A549 (cell line): ENCODE results near the gene MAST2. TPM values are rescaled to one million over a fixed set of nuclear protein-coding genes. Genes with fewer than 3 reads are reported as not detected.

Experiments used
- ATAC-seq, 2 experiments: fragments of 200-7000 bp in 1 of 2; fragments of >200 bp in 1 of 2; cut with Nextera tagmentation in 1 of 2; cut with Tn5 transposase in 1 of 2; 3 replicates each; pipeline versions ENCODE4 v1.8.0 to v1.9.1; 2018 to 2020; ENCODE audit warnings: mild to moderate bottlenecking in 1 of 2, moderate library complexity in 1 of 2
- CTCF ChIA-PET: fragments of 300-600 bp; sonication (Branson Sonifier 250); formaldehyde crosslinking; extraction: SDS; loops from one replicate; lab custom pipeline; 2021; ENCODE audit warnings: antibody characterized with exemption, inconsistent platforms; lab: Yijun Ruan, JAX
- POLR2A ChIA-PET: fragments of 350-600 bp; formaldehyde crosslinking; extraction: SDS; loops from one replicate; lab custom pipeline; 2021; ENCODE audit warnings: antibody characterized with exemption, inconsistent platforms; lab: Yijun Ruan, JAX
- DNase-seq, 2 experiments: peaks; one replicate each; pipeline versions ENCODE4 v3.0.0 to v3.0.0-alpha.2; 2011 to 2016; ENCODE audit warnings: low read depth in 1 of 2, low spot score in 1 of 2
- FAIRE-seq: peaks from 2 replicates; lab custom pipeline; 2011; peaks lifted over from hg19 to GRCh38; lab: Jason Lieb, UNC
- H3K27ac ChIP-seq, 2 experiments: fragments of >200 bp; sonication (Bioruptor Twin); formaldehyde crosslinking; 3 replicates each; pipeline ENCODE4 v1.5.1; 2016 to 2017
- H3K4me1 ChIP-seq: fragments of >200 bp; sonication (Bioruptor Twin); formaldehyde crosslinking; 3 replicates; pipeline ENCODE4 v1.6.1; 2016
- H3K4me2 ChIP-seq: fragments of >200 bp; sonication (Bioruptor Twin); formaldehyde crosslinking; 3 replicates; pipeline ENCODE4 v1.6.1; 2016
- H3K4me3 ChIP-seq: fragments of >200 bp; sonication (Bioruptor Twin); formaldehyde crosslinking; 3 replicates; pipeline ENCODE4 v1.5.1; 2016
- H3K9me3 ChIP-seq: fragments of >200 bp; sonication (Bioruptor Twin); formaldehyde crosslinking; 3 replicates; pipeline ENCODE4 v1.6.1; 2016
- CBX8 ChIP-seq: fragments of 200-600 bp; sonication (generic); IDR thresholded peaks from 2 replicates; pipeline ENCODE4 v1.6.1; 2016
- CHD2 ChIP-seq: fragments of 150-350 bp; IDR thresholded peaks from 2 replicates; pipeline ENCODE4 v1.6.1; 2014; ENCODE audit warnings: low read length; ENCODE audit not compliant: partially characterized antibody
- CHD4 ChIP-seq: fragments of 200-600 bp; sonication (generic); IDR thresholded peaks from 2 replicates; pipeline ENCODE4 v1.6.1; 2016; ENCODE audit warnings: antibody characterized with exemption, mild to moderate bottlenecking, borderline replicate concordance
- EP300 ChIP-seq, 2 experiments: fragments of >200 bp; sonication (Bioruptor Twin); formaldehyde crosslinking; IDR thresholded peaks; 2 replicates in 1 of 2; 3 replicates in 1 of 2; pipeline ENCODE4 v1.6.1; 2016 to 2017
- JUNB ChIP-seq: fragments of >200 bp; sonication (Bioruptor Twin); formaldehyde crosslinking; IDR thresholded peaks from 2 replicates; pipeline ENCODE4 v1.6.1; 2016
- MAZ ChIP-seq: fragments of 150-350 bp; IDR thresholded peaks from 2 replicates; pipeline ENCODE4 v1.6.1; 2014; ENCODE audit warnings: antibody characterized with exemption, low read depth, low read length, borderline replicate concordance
- NR3C1 ChIP-seq: fragments of >200 bp; sonication (Bioruptor Twin); formaldehyde crosslinking; IDR thresholded peaks from 3 replicates; pipeline ENCODE4 v1.6.1; 2017
- PHF8 ChIP-seq: fragments of 200-600 bp; sonication (generic); IDR thresholded peaks from 2 replicates; pipeline ENCODE4 v1.6.1; 2016; ENCODE audit warnings: low read depth, mild to moderate bottlenecking, antibody characterized with exemption, moderate library complexity, borderline replicate concordance
- POLR2AphosphoS2 ChIP-seq: conservative IDR thresholded peaks from 2 replicates; pipeline ENCODE4 v1.6.1; 2012; ENCODE audit warnings: low read length, improper control_type of control experiment, inconsistent platforms
- RAD21 ChIP-seq, 2 experiments: fragments of >200 bp in 1 of 2; sonication (Bioruptor Twin) in 1 of 2; formaldehyde crosslinking in 1 of 2; IDR thresholded peaks in 1 of 2; conservative IDR thresholded peaks in 1 of 2; 2 replicates in 1 of 2; 3 replicates in 1 of 2; pipeline ENCODE4 v1.6.1; 2012 to 2018; ENCODE audit warnings: inconsistent platforms in 1 of 2
- RARB ChIP-seq: fragments of 250-450 bp; sonication (Bioruptor Pico); IDR thresholded peaks from 2 replicates; pipeline ENCODE4 v1.8.0; 2021; ENCODE audit warnings: mild to moderate bottlenecking, moderate library complexity
- RCOR1 ChIP-seq: fragments of 150-350 bp; IDR thresholded peaks from 2 replicates; pipeline ENCODE4 v1.6.1; 2014; ENCODE audit warnings: antibody characterized with exemption, low read length, low read depth
- RFX5 ChIP-seq: fragments of 450-650 bp; IDR thresholded peaks from 2 replicates; pipeline ENCODE4 v1.7.1; 2014; ENCODE audit warnings: antibody characterized with exemption, mild to moderate bottlenecking, moderate library complexity
- RNF2 ChIP-seq: fragments of 200-600 bp; sonication (generic); IDR thresholded peaks from 2 replicates; pipeline ENCODE4 v1.6.1; 2016; ENCODE audit warnings: low read depth, mild to moderate bottlenecking, antibody characterized with exemption, moderate library complexity, borderline replicate concordance
- SREBF2 ChIP-seq: fragments of 450-650 bp; IDR thresholded peaks from 2 replicates; pipeline ENCODE4 v1.6.1; 2014; ENCODE audit warnings: mild to moderate bottlenecking, moderate library complexity
- TP53 ChIP-seq: fragments of 250-450 bp; sonication (Bioruptor Pico); IDR thresholded peaks from 2 replicates; pipeline ENCODE4 v1.5.0; 2021; ENCODE audit warnings: mild to moderate bottlenecking, moderate library complexity
- ZFP36 ChIP-seq: fragments of 450-650 bp; IDR thresholded peaks from 2 replicates; pipeline ENCODE4 v1.6.1; 2014; ENCODE audit warnings: borderline replicate concordance; ENCODE audit not compliant: partially characterized antibody
- ZNF302 ChIP-seq: fragments of 250-450 bp; sonication (Bioruptor Pico); IDR thresholded peaks from 2 replicates; pipeline ENCODE4 v1.9.0; 2021; ENCODE audit warnings: inconsistent platforms, mild to moderate bottlenecking, moderate library complexity
- ZSCAN20 ChIP-seq: fragments of 250-450 bp; sonication (Bioruptor Pico); IDR thresholded peaks from 2 replicates; pipeline ENCODE4 v1.8.0; 2022; ENCODE audit warnings: mild to moderate bottlenecking, moderate library complexity
- WGBS: methylation state at CpG from one replicate; pipeline ENCODE4 v1.1.6; 2017; ENCODE audit errors: missing lambda C conversion rate; 5-methylcytosine and 5-hydroxymethylcytosine counted together
- polyA plus RNA-seq, 4 experiments: library from polyadenylated mRNA; depleted of rRNA in 3 of 4; stranded (reverse); fragments of >200 nt; fragmentation: RNase III in 1 of 4; extraction: RNeasy Plus Mini Kit Qiagen cat#74134 plus additional on column Dnase treatment in 1 of 4; gene quantifications; 2 replicates in 3 of 4; 3 replicates in 1 of 4; pipeline ENCODE4 v1.2.3, GENCODE V29; 2011 to 2017
- TF ChIP-seq, protein P1 (sequence below): fragments of >200 bp; sonication (Bioruptor Twin); formaldehyde crosslinking; IDR thresholded peaks from 3 replicates; pipeline ENCODE4 v1.5.1; 2016
- TF ChIP-seq, protein P2 (sequence below): fragments of 450-650 bp; IDR thresholded peaks from 2 replicates; pipeline ENCODE4 v1.6.1; 2014; ENCODE audit warnings: antibody characterized with exemption
- TF ChIP-seq, protein P3 (sequence below): IDR thresholded peaks from 2 replicates; pipeline ENCODE4 v1.6.1; 2012
- TF ChIP-seq, protein P4 (sequence below): fragments of 150-350 bp; IDR thresholded peaks from 2 replicates; pipeline ENCODE4 v1.6.1; 2014; ENCODE audit warnings: low read depth, mild to moderate bottlenecking, low read length
- TF ChIP-seq, protein P5 (sequence below): IDR thresholded peaks from 2 replicates; pipeline ENCODE4 v1.6.1; 2012; ENCODE audit warnings: low read depth, borderline replicate concordance
- TF ChIP-seq, protein P6 (sequence below): fragments of >200 bp; sonication (Bioruptor Twin); formaldehyde crosslinking; IDR thresholded peaks from 2 replicates; pipeline ENCODE4 v1.6.1; 2016
- TF ChIP-seq, protein P7 (sequence below): fragments of 250-450 bp; sonication (Bioruptor Pico); IDR thresholded peaks from 2 replicates; pipeline ENCODE4 v1.5.0; 2021; ENCODE audit warnings: mild to moderate bottlenecking, moderate library complexity, borderline replicate concordance

The MAST2 gene
- polyA plus RNA-seq, 2 of the 4 experiments (the other 2 are of a cell fraction), result 19.3 to 20.5 TPM

DNA sequence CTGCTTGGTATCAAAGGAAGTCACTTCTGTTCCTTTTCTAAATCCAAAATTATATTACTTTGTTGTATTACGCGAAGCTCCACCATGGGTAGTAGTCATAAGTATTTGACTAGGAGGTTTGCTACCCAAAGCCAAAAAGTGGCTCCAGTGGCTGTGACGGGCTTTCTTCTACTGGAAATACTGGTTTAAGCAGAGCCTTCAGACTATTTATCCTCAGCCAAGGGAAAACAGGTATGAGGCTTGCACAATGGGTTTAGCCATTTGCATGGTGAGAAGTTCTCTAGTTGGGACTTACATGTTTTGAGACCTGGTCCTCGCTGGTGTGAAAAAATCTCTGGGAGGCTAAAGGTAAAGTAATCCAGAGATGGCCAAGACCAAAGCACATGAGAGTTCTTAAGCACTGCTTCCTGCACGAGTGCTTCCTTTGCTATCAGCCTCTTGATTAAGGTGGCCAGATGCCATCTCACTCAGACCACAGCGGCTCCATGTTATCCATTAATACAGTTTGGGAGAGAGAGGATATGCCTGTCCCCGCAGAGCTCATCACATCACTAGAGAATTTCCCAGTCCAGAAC is 207.8 kb downstream of the MAST2 start:
- POLR2A ChIA-PET, result no interaction called here
- Histone ChIP-seq H3K9me3 (no peaks in the 10 kb centered on the region), H3K4me2 (no peak overlapping the region), H3K4me3 (no peak overlapping the region), H3K4me1 (no peaks in the 10 kb centered on the region), H3K27ac (no peak overlapping the region)
- ATAC-seq (no peak), DNase-seq (no peak), FAIRE-seq (no peak)
- CTCF ChIA-PET, result interaction anchor here (0.6 to 1.5 kb wide), 3 partner anchors 16 to 129 kb away, joined by 3 to 5 read pairs (median 5); no protein-coding TSS in a partner anchor
- TF ChIP-seq, protein P1, sequence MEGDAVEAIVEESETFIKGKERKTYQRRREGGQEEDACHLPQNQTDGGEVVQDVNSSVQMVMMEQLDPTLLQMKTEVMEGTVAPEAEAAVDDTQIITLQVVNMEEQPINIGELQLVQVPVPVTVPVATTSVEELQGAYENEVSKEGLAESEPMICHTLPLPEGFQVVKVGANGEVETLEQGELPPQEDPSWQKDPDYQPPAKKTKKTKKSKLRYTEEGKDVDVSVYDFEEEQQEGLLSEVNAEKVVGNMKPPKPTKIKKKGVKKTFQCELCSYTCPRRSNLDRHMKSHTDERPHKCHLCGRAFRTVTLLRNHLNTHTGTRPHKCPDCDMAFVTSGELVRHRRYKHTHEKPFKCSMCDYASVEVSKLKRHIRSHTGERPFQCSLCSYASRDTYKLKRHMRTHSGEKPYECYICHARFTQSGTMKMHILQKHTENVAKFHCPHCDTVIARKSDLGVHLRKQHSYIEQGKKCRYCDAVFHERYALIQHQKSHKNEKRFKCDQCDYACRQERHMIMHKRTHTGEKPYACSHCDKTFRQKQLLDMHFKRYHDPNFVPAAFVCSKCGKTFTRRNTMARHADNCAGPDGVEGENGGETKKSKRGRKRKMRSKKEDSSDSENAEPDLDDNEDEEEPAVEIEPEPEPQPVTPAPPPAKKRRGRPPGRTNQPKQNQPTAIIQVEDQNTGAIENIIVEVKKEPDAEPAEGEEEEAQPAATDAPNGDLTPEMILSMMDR, result no peak
- no peak for TF ChIP-seq CHD2
- TF ChIP-seq RARB, result no peak
- no peak for TF ChIP-seq NR3C1
- TF ChIP-seq, protein P2, sequence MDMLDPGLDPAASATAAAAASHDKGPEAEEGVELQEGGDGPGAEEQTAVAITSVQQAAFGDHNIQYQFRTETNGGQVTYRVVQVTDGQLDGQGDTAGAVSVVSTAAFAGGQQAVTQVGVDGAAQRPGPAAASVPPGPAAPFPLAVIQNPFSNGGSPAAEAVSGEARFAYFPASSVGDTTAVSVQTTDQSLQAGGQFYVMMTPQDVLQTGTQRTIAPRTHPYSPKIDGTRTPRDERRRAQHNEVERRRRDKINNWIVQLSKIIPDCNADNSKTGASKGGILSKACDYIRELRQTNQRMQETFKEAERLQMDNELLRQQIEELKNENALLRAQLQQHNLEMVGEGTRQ, result no peak
- no peak for TF ChIP-seq ZNF302 (CRISPR knock-in tag)
- TF ChIP-seq, protein P3, sequence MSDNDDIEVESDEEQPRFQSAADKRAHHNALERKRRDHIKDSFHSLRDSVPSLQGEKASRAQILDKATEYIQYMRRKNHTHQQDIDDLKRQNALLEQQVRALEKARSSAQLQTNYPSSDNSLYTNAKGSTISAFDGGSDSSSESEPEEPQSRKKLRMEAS, result no peak
- TF ChIP-seq RAD21 (conservative IDR thresholded peaks at IDR 0.05 in 1 of 2, IDR thresholded peaks at IDR 0.05 in 1 of 2), result no peak
- TF ChIP-seq CHD4, result no peak
- TF ChIP-seq, protein P4, sequence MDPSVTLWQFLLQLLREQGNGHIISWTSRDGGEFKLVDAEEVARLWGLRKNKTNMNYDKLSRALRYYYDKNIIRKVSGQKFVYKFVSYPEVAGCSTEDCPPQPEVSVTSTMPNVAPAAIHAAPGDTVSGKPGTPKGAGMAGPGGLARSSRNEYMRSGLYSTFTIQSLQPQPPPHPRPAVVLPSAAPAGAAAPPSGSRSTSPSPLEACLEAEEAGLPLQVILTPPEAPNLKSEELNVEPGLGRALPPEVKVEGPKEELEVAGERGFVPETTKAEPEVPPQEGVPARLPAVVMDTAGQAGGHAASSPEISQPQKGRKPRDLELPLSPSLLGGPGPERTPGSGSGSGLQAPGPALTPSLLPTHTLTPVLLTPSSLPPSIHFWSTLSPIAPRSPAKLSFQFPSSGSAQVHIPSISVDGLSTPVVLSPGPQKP, result no peak
- TF ChIP-seq TP53 (CRISPR knock-in tag), result no peak
- TF ChIP-seq RNF2, result no peak
- 95% methylated on average over 7 of the region's 7 CpGs for WGBS

DNA sequence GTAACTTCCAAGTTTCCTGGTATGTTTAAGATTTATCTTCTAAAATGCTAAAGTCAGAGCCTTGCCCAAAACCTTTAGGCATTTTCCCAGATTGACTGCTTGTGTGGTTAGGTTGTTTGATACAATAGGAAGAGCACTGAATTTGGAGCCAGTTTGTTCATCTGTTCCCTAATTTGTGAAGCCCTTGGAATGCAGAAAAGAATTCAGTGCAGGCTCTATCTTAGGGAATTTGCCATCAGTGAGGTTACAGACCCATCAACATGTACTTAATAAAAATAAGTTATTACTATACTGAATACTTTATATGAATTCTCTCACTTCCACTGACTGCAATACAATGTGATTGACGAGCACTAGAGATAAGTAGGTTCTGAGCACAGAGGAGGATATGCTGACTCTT is 208.8 kb downstream of the MAST2 start:
- H3K27ac ChIP-seq, result no peak overlapping the region
- CTCF ChIA-PET, result interaction anchor here (0.6 to 1.5 kb wide), 3 partner anchors 42 to 130 kb away, joined by 3 to 5 read pairs (median 4); no protein-coding TSS in a partner anchor
- FAIRE-seq (no peak), ATAC-seq (no peak), DNase-seq (no peak)
- H3K9me3 ChIP-seq, result no peaks in the 10 kb centered on the region
- POLR2A ChIA-PET, result no interaction called here
- no peak overlapping the region for H3K4me2 ChIP-seq
- H3K4me3 ChIP-seq, result no peak overlapping the region
- 80% methylated on average over 1 of the region's 1 CpG for WGBS
- no peaks in the 10 kb centered on the region for H3K4me1 ChIP-seq
- TF ChIP-seq ZSCAN20 (CRISPR knock-in tag) (no peak), RAD21 (conservative IDR thresholded peaks at IDR 0.05 in 1 of 2, IDR thresholded peaks at IDR 0.05 in 1 of 2) (no peak), SREBF2 (no peak), MAZ (no peak), ZFP36 (no peak)
- TF ChIP-seq, protein P5, sequence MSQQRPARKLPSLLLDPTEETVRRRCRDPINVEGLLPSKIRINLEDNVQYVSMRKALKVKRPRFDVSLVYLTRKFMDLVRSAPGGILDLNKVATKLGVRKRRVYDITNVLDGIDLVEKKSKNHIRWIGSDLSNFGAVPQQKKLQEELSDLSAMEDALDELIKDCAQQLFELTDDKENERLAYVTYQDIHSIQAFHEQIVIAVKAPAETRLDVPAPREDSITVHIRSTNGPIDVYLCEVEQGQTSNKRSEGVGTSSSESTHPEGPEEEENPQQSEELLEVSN, result no peak

DNA sequence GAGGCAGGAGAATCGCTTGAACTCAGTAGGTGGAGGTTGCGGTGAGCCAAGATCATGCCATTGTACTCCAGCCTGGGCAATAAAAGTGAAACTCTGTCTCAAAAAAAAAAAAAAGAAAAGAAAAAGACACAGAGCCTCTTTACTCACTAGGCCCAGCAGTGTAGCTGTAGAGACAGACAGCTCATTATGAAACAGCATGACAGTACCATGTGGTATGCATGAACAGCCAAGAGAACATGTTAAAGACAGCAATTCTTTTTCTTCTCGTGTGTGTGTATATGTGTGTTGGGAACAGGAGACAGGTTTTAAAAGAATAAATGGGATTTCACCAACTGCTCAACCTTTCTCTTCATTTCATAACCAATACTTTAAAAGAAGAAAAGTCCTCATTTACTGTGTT is 210.2 kb downstream of the MAST2 start:
- Histone ChIP-seq H3K9me3 (no peaks in the 10 kb centered on the region), H3K4me2 (no peak overlapping the region), H3K27ac (no peak overlapping the region), H3K4me1 (no peaks in the 10 kb centered on the region), H3K4me3 (no peak overlapping the region)
- TF ChIP-seq, protein P6, sequence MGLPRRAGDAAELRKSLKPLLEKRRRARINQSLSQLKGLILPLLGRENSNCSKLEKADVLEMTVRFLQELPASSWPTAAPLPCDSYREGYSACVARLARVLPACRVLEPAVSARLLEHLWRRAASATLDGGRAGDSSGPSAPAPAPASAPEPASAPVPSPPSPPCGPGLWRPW, result no peak
- TF ChIP-seq RFX5, result no peak
- no peak for TF ChIP-seq PHF8
- TF ChIP-seq JUNB, result no peak
- no peak for TF ChIP-seq POLR2AphosphoS2
- no peak for TF ChIP-seq RCOR1
- TF ChIP-seq, protein P7, sequence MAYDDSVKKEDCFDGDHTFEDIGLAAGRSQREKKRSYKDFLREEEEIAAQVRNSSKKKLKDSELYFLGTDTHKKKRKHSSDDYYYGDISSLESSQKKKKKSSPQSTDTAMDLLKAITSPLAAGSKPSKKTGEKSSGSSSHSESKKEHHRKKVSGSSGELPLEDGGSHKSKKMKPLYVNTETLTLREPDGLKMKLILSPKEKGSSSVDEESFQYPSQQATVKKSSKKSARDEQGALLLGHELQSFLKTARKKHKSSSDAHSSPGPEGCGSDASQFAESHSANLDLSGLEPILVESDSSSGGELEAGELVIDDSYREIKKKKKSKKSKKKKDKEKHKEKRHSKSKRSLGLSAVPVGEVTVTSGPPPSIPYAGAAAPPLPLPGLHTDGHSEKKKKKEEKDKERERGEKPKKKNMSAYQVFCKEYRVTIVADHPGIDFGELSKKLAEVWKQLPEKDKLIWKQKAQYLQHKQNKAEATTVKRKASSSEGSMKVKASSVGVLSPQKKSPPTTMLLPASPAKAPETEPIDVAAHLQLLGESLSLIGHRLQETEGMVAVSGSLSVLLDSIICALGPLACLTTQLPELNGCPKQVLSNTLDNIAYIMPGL (CRISPR knock-in tag), result no peak
- no peak for TF ChIP-seq ZNF302 (CRISPR knock-in tag)
- TF ChIP-seq EP300 (IDR thresholded peaks at IDR 0.05), result no peak
- TF ChIP-seq CHD2, result no peak
- TF ChIP-seq CBX8, result no peak
- 85% methylated on average over 3 of the region's 3 CpGs for WGBS
- FAIRE-seq (no peak), ATAC-seq (no peak), DNase-seq (no peak)
- ChIA-PET POLR2A (no interaction called here), CTCF (interaction anchor here (0.7 to 1.1 kb wide), 2 partner anchors 25 to 211 kb away, joined by 3 read pairs; no protein-coding TSS in a partner anchor)
